Brain microvascular endothelial cell (primary cell): ENCODE results near the gene TMIE.

Source experiments
- DNase-seq: peaks from one replicate; pipeline ENCODE4 v3.0.0-alpha.2; 2020
- H3K27ac ChIP-seq: fragments of 250-450 bp; sonication (Bioruptor Pico); 2 replicates; pipeline ENCODE4 v1.5.1; 2020; ENCODE audit warnings: mild to moderate bottlenecking, moderate library complexity
- H3K27me3 ChIP-seq: fragments of 250-450 bp; sonication (Bioruptor Pico); replicated peaks from 2 replicates; pipeline ENCODE4 v1.5.1; 2020; ENCODE audit warnings: mild to moderate bottlenecking
- H3K36me3 ChIP-seq: fragments of 250-450 bp; sonication (Bioruptor Pico); replicated peaks from 2 replicates; pipeline ENCODE4 v1.5.1; 2020; ENCODE audit warnings: mild to moderate bottlenecking
- H3K4me3 ChIP-seq: 2 replicates; pipeline ENCODE4 v1.5.1; 2011; ENCODE audit warnings: low read depth, mild to moderate bottlenecking, control low read depth, low read length, moderate library complexity
- CTCF ChIP-seq: IDR thresholded peaks from 2 replicates; pipeline ENCODE4 v1.5.1; 2011; ENCODE audit warnings: low read depth, mild to moderate bottlenecking, moderate library complexity, low read length, control low read depth, inconsistent platforms; ENCODE audit errors: missing control alignments
- in situ Hi-C: cut with HindIII; loops from 2 replicates; pipeline ENCODE4 v1.10.0; 2017; ENCODE audit warnings: low sequenced_read_pairs, low pct_ligation_motif_present

TMIE gene

GRCh38 chr3:46664971-46665762, 36.0 kb upstream of the TMIE start:
- in situ Hi-C loops: no loop called here
- no peaks in the 10 kb centered on the region for H3K36me3 ChIP-seq

GRCh38 chr3:46665763-46666452, 35.3 kb upstream of the TMIE start:
- H3K4me3 ChIP-seq: no peak overlapping the region
- in situ Hi-C loops: no loop called here
- no peak overlapping the region for H3K27ac ChIP-seq
- H3K27me3 ChIP-seq: peaks cover 9% of the 10 kb centered on the region
- no peak for TF ChIP-seq CTCF
- H3K36me3 ChIP-seq: no peaks in the 10 kb centered on the region
- DNase-seq: no peak

More at GRCh38 chr3:46664971-46665762, 36.0 kb upstream of the TMIE start:
- no peak for DNase-seq
- Histone ChIP-seq H3K27me3 (peaks cover 9% of the 10 kb centered on the region), H3K4me3 (no peak overlapping the region), H3K27ac (no peak overlapping the region)
- TF ChIP-seq CTCF: no peak

- no peak for TF ChIP-seq CTCF
- no peaks in the 10 kb centered on the region for H3K36me3 ChIP-seq
- peaks cover 9% of the 10 kb centered on the region for H3K27me3 ChIP-seq
- DNase-seq: no peak
- no peak overlapping the region for H3K4me3 ChIP-seq
- H3K27ac ChIP-seq: no peak overlapping the region
- in situ Hi-C loops: no loop called here
These were observed 34.7 kb upstream of the TMIE start for GRCh38 chr3:46666453-46666845.

GRCh38 chr3:46667061-46667621, 34.1 kb upstream of the TMIE start:
- no peak for DNase-seq
- no peak overlapping the region for H3K4me3 ChIP-seq
- in situ Hi-C loops: no loop called here
- H3K36me3 ChIP-seq: no peaks in the 10 kb centered on the region
- H3K27me3 ChIP-seq: peaks cover 9% of the 10 kb centered on the region
- no peak overlapping the region for H3K27ac ChIP-seq
- no peak for TF ChIP-seq CTCF

GRCh38 chr3:46667657-46668056, 33.5 kb upstream of the TMIE start:
- peaks cover 5% of the 10 kb centered on the region for H3K27me3 ChIP-seq

More at GRCh38 chr3:46667657-46668056, 33.5 kb upstream of the TMIE start:
- Histone ChIP-seq H3K4me3 (no peak overlapping the region), H3K36me3 (no peaks in the 10 kb centered on the region), H3K27ac (no peak overlapping the region)
- TF ChIP-seq CTCF: no peak
- DNase-seq: no peak
- in situ Hi-C loops: no loop called here
